Omental fat pad (tissue), 4 donors: ENCODE results near the gene TMED1. TPM values are rescaled to one million over a fixed set of nuclear protein-coding genes. Genes with fewer than 3 reads are reported as not detected.

Source experiments
- ATAC-seq: fragments of 150-250 bp; one replicate; pipeline ENCODE4 v1.9.1; 2016; ENCODE audit warnings: mild to moderate bottlenecking, moderate library complexity; ENCODE audit not compliant: low FRiP score
- DNase-seq: peaks from one replicate; pipeline ENCODE4 v3.0.0-alpha.2; 2019; ENCODE audit warnings: low spot score
- CTCF ChIP-seq, 3 donors: fragments of 450-650 bp; IDR thresholded peaks; one replicate each; pipeline ENCODE4 v1.5.1; 2016 to 2017; ENCODE audit warnings: antibody characterized with exemption in 3 of 3, mild to moderate bottlenecking in 3 of 3, moderate library complexity in 2 of 3
- total RNA-seq, 4 donors: library from RNA; depleted of rRNA; stranded (reverse); fragments of >200 nt; gene quantifications; one replicate each; pipeline ENCODE4 v1.1.0, GENCODE V29; 2016

The TMED1 gene
- total RNA-seq, 4 donors from 2014 or later: 30.1 to 35.7 (median 32.4) TPM

- no peak for ATAC-seq
Observed at GRCh38 chr19:10829967-10830366, 6.0 kb downstream of the TMED1 start.

DNA sequence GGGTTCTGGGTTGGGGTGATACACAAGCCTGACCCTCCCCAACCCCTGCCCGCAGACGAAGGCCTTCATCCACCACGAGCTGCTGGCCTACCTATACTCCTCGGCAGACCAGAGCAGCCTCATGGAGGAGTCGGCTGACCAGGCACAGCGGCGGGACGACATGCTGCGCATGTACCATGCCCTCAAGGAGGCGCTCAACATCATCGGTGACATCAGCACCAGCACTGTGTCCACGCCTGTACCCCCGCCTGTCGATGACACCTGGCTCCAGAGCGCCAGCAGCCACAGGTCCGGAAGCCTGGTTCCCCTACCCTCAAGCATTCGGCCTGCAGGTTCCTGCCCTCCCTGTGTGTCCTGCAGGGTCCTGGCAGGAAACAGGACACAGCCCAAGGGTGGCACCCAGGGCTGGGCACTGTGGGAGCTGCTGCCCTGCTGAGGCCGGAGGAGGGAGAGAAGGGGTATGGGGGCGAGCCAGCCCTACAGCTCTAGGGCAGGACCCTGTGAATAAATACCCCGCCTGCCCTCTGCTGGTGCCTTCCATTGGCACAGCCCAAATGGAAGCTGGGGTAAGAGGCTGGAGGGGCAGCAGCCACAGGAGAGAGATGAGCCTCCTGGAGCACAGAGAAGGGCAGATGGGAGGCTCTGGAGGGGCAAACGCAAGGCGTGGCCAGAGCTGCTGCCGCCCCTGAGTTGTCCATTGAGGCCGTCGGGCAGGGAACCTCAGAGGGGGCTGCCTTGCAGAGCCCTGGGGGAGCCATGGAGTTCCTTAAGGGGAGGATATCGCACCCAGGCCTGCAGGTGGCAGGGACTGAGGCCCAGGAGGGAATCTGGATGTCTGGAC, 6.8 kb downstream of the TMED1 start:
- no peak for ATAC-seq
- TF ChIP-seq CTCF (IDR thresholded peaks at IDR 0.05): no peak

More at GRCh38 chr19:10829967-10830366, 6.0 kb downstream of the TMED1 start:
- no peak for TF ChIP-seq CTCF (IDR thresholded peaks at IDR 0.05)
- no peak for DNase-seq

DNA sequence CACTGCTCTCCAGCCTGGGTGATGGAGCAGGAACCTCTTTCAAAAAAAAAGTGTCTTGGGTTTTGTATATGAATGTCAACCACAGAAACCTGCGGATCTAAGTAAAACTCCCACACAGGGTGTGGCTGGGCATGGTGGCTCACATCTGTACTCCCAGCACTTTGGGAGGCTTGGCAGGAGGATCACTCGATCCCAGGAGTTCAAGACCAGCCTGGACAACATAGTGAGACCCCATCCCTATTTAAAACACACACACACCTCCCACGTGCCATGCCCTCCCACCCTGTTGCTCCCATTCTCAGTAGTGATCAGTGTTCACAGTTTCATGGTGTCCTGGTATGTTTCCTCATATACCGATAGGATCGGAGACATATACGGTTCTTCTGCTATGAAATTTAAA, 9.2 kb downstream of the TMED1 start:
- ATAC-seq (no peak), DNase-seq (no peak)
- TF ChIP-seq CTCF (IDR thresholded peaks at IDR 0.05): no peak

More for the DNA sequence above, 6.8 kb downstream of the TMED1 start:
- no peak for DNase-seq

GRCh38 chr19:10826231-10826630, 9.8 kb downstream of the TMED1 start:
- no peak for DNase-seq
- peak; percentile 34 for ATAC-seq
- no peak for TF ChIP-seq CTCF (IDR thresholded peaks at IDR 0.05)

DNA sequence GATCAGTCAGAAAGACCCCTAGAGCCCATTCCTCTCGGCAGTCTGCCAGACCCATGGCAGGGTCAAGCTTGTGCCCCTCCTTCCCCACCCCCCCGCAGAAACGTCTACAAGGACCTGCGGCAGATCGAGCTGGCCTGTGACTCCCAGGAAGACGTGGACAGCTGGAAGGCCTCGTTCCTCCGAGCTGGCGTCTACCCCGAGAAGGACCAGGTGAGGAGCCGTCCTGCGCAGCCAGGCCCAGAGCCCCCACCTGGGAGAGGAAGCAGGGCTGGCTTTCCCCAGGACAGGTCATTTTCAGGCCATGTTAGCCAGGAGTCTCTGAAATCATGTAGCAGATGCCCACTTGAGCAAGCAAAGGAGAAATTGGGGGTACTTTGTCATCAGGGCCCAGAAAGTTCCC, 12.3 kb downstream of the TMED1 start:
- no peak for DNase-seq
- ATAC-seq: no peak
- no peak for TF ChIP-seq CTCF (IDR thresholded peaks at IDR 0.05)

- no peak for TF ChIP-seq CTCF (IDR thresholded peaks at IDR 0.05)
- DNase-seq (no peak), ATAC-seq (no peak)
Observed at GRCh38 chr19:10820173-10820572, 15.8 kb downstream of the TMED1 start.
